Sigmoid colon (tissue), 4 donors: ENCODE data around the gene CUL7.

Experiments used
- POLR2A ChIP-seq, 2 donors: fragments of 450-650 bp; IDR thresholded peaks; one replicate each; pipeline ENCODE4 v1.6.1; 2016; ENCODE audit warnings: antibody characterized with exemption in 2 of 2, mild to moderate bottlenecking in 2 of 2, moderate library complexity in 2 of 2
- POLR2AphosphoS5 ChIP-seq, 4 donors: sonication (generic); formaldehyde crosslinking; IDR thresholded peaks; one replicate each; pipeline ENCODE4 v1.6.1; 2017; ENCODE audit warnings: antibody characterized with exemption in 4 of 4
- TF ChIP-seq, protein P1 (sequence below), 4 experiments: fragments of 450-650 bp in 3 of 4; fragments of 200-600 bp in 1 of 4; IDR thresholded peaks; one replicate each; pipeline ENCODE4 v1.5.1; 2016 to 2019; ENCODE audit warnings: antibody characterized with exemption in 4 of 4, mild to moderate bottlenecking in 3 of 4, moderate library complexity in 2 of 4

DNA sequence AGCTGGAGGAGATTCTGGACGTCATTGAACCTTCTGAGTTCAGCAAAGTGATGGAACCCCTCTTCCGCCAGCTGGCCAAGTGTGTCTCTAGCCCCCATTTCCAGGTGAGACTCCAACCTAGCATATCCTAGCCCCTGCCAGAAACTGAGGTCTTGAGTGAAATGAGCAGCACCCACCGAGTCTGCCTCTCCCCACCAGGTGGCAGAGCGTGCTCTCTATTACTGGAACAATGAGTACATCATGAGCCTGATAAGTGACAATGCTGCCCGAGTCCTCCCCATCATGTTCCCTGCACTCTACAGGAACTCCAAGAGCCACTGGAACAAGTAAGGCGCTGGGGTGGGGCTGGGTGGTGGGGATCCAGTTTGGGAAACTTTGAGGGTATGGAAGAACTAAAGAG is 44.5 kb downstream of the CUL7 start:
- TF ChIP-seq, protein P1, sequence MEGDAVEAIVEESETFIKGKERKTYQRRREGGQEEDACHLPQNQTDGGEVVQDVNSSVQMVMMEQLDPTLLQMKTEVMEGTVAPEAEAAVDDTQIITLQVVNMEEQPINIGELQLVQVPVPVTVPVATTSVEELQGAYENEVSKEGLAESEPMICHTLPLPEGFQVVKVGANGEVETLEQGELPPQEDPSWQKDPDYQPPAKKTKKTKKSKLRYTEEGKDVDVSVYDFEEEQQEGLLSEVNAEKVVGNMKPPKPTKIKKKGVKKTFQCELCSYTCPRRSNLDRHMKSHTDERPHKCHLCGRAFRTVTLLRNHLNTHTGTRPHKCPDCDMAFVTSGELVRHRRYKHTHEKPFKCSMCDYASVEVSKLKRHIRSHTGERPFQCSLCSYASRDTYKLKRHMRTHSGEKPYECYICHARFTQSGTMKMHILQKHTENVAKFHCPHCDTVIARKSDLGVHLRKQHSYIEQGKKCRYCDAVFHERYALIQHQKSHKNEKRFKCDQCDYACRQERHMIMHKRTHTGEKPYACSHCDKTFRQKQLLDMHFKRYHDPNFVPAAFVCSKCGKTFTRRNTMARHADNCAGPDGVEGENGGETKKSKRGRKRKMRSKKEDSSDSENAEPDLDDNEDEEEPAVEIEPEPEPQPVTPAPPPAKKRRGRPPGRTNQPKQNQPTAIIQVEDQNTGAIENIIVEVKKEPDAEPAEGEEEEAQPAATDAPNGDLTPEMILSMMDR (IDR thresholded peaks at IDR 0.05): peak in 2 of 4 experiments; percentile 10 to 19
- TF ChIP-seq POLR2AphosphoS5 (IDR thresholded peaks at IDR 0.05) (no peak), POLR2A (IDR thresholded peaks at IDR 0.05) (no peak)
